DOHH2 (cell line): ENCODE measurements around the gene ICE1.

Experiments
- H3F3A ChIP-seq: fragments of 200-600 bp; sonication (generic), shearing (Covaris generic); 2 replicates; pipeline ENCODE4 v1.6.0; 2016; ENCODE audit warnings: antibody characterized with exemption, mild to moderate bottlenecking; ENCODE audit not compliant: control insufficient read depth, insufficient read depth
- H3K27ac ChIP-seq: fragments of 200-600 bp; sonication (generic); 2 replicates; pipeline ENCODE4 v1.5.1; 2014; ENCODE audit warnings: low read depth, mild to moderate bottlenecking, low read length, moderate library complexity
- H3K27me3 ChIP-seq: fragments of 200-600 bp; sonication (generic); 2 replicates; pipeline ENCODE4 v1.6.1; 2014; ENCODE audit warnings: mild to moderate bottlenecking, low read length, mixed read lengths; ENCODE audit not compliant: control insufficient read depth
- H3K36me3 ChIP-seq: fragments of 200-600 bp; sonication (generic); 2 replicates; pipeline ENCODE4 v1.6.1; 2014; ENCODE audit warnings: mild to moderate bottlenecking, low read length, moderate library complexity, mixed read lengths; ENCODE audit not compliant: control insufficient read depth
- H3K4me1 ChIP-seq: fragments of 200-600 bp; sonication (generic); 2 replicates; pipeline ENCODE4 v1.6.1; 2014; ENCODE audit warnings: mild to moderate bottlenecking, low read length, mixed read lengths; ENCODE audit not compliant: control insufficient read depth
- H3K4me2 ChIP-seq: fragments of 200-600 bp; sonication (generic); 2 replicates; pipeline ENCODE4 v1.6.0; 2014; ENCODE audit warnings: mild to moderate bottlenecking, low read length, moderate library complexity
- H3K4me3 ChIP-seq: fragments of 200-600 bp; sonication (generic); 2 replicates; pipeline ENCODE4 v1.5.1; 2014; ENCODE audit warnings: mild to moderate bottlenecking, low read length, mixed read lengths
- H3K79me2 ChIP-seq: fragments of 200-600 bp; sonication (generic); 2 replicates; pipeline ENCODE4 v1.6.1; 2014; ENCODE audit warnings: mild to moderate bottlenecking, low read length, mixed read lengths; ENCODE audit not compliant: control insufficient read depth
- H3K9me2 ChIP-seq: fragments of 200-600 bp; sonication (generic); replicated peaks from 2 replicates; pipeline ENCODE4 v1.6.1; 2014; ENCODE audit warnings: mild to moderate bottlenecking, low read length, mixed read lengths; ENCODE audit not compliant: control insufficient read depth
- H3K9me3 ChIP-seq: fragments of 200-600 bp; sonication (generic); 2 replicates; pipeline ENCODE4 v1.6.1; 2014; ENCODE audit warnings: antibody characterized with exemption, low read length, mixed read lengths; ENCODE audit not compliant: control insufficient read depth, insufficient read depth
- H4K20me1 ChIP-seq: fragments of 200-600 bp; sonication (generic); 2 replicates; pipeline ENCODE4 v1.6.0; 2014; ENCODE audit warnings: low read depth, mild to moderate bottlenecking, antibody characterized with exemption, low read length, moderate library complexity; ENCODE audit not compliant: control insufficient read depth, insufficient read depth
- EZH2phosphoT487 ChIP-seq: fragments of 200-600 bp; sonication (generic); IDR thresholded peaks from 2 replicates; pipeline ENCODE4 v1.6.1; 2017; ENCODE audit warnings: borderline replicate concordance, mild to moderate bottlenecking, antibody characterized with exemption, low read length, moderate library complexity, mixed read lengths
- TF ChIP-seq, protein P1 (sequence below): fragments of 200-600 bp; sonication (generic); IDR thresholded peaks from one replicate; pipeline ENCODE4 v1.5.1; 2014; ENCODE audit warnings: antibody characterized with exemption, mild to moderate bottlenecking, low read depth, low read length; ENCODE audit not compliant: poor library complexity, severe bottlenecking

Gene ICE1

GRCh38 chr5:5483880-5484598 lies 61.6 kb downstream of the ICE1 start:
- peaks cover 13% of the 10 kb centered on the region for H3K4me1 ChIP-seq
- no peak overlapping the region for H3K27ac ChIP-seq
- TF ChIP-seq, protein P1, sequence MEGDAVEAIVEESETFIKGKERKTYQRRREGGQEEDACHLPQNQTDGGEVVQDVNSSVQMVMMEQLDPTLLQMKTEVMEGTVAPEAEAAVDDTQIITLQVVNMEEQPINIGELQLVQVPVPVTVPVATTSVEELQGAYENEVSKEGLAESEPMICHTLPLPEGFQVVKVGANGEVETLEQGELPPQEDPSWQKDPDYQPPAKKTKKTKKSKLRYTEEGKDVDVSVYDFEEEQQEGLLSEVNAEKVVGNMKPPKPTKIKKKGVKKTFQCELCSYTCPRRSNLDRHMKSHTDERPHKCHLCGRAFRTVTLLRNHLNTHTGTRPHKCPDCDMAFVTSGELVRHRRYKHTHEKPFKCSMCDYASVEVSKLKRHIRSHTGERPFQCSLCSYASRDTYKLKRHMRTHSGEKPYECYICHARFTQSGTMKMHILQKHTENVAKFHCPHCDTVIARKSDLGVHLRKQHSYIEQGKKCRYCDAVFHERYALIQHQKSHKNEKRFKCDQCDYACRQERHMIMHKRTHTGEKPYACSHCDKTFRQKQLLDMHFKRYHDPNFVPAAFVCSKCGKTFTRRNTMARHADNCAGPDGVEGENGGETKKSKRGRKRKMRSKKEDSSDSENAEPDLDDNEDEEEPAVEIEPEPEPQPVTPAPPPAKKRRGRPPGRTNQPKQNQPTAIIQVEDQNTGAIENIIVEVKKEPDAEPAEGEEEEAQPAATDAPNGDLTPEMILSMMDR = no peak
- TF ChIP-seq EZH2phosphoT487 = no peak
- no peaks in the 10 kb centered on the region for H3K27me3 ChIP-seq
- peaks cover 8% of the 10 kb centered on the region for H3K36me3 ChIP-seq
- H3K4me3 ChIP-seq = no peak overlapping the region
- no peaks in the 10 kb centered on the region for H3K9me2 ChIP-seq
- no peak overlapping the region for H3K4me2 ChIP-seq
- no peaks in the 10 kb centered on the region for H3K79me2 ChIP-seq
- H4K20me1 ChIP-seq = no peaks in the 10 kb centered on the region
- no peaks in the 10 kb centered on the region for H3F3A ChIP-seq
- H3K9me3 ChIP-seq = no peaks in the 10 kb centered on the region

GRCh38 chr5:5486122-5486521 lies 63.6 kb downstream of the ICE1 start:
- TF ChIP-seq EZH2phosphoT487 = no peak
- TF ChIP-seq, protein P1 = no peak
- no peaks in the 10 kb centered on the region for H3K27me3 ChIP-seq
- H4K20me1 ChIP-seq = no peaks in the 10 kb centered on the region
- H3K79me2 ChIP-seq = no peaks in the 10 kb centered on the region
- no peak overlapping the region for H3K4me3 ChIP-seq
- H3K4me1 ChIP-seq = peaks cover 4% of the 10 kb centered on the region
- no peaks in the 10 kb centered on the region for H3K9me2 ChIP-seq
- H3K36me3 ChIP-seq = peaks cover 13% of the 10 kb centered on the region
- no peaks in the 10 kb centered on the region for H3F3A ChIP-seq
- H3K9me3 ChIP-seq = no peaks in the 10 kb centered on the region
- no peak overlapping the region for H3K27ac ChIP-seq
- no peak overlapping the region for H3K4me2 ChIP-seq

DNA sequence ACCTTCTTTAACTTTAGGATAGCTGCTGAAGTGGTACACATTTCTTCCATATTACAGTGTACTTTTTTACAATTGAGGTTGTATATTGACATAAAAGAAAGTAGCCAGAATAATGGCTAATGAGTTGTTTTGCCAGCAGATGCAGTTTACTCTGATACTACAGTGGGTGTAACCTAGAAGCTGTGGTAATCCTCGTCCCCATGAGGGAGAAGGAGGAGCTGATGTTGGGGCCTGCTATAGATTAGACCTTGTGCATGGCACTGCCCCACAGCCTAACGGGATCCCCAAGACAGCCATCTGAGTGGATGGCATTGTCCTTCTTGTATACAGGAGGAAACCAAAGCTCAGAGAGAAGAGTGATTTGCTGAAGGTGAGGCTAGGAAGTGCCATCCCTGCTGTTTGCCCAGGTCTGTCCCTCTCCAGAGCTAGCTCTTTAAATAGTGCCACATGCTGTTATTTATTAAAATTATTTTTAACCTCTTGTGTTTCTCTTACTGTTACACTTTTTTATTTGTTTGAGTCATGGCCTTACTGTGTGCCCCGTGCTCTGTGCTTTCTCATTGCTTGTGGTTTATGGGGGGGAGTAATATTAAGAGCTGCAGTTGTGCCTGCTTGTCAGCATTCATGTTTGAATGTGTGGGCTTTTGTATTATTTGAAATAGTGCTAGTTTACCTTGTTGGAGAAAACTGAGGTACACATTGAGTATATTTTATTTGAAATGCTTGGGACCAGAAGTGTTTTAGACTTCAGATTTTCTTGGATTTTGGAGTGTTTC lies 65.3 kb downstream of the ICE1 start:
- Histone ChIP-seq H3K9me2 (no peaks in the 10 kb centered on the region), H4K20me1 (no peaks in the 10 kb centered on the region), H3K27ac (no peak overlapping the region), H3K4me2 (no peak overlapping the region), H3K4me1 (peaks cover 4% of the 10 kb centered on the region), H3K4me3 (no peak overlapping the region), H3K27me3 (no peaks in the 10 kb centered on the region), H3K79me2 (no peaks in the 10 kb centered on the region), H3K36me3 (peaks cover 10% of the 10 kb centered on the region), H3K9me3 (no peaks in the 10 kb centered on the region), H3F3A (no peaks in the 10 kb centered on the region)
- no peak for TF ChIP-seq EZH2phosphoT487
- TF ChIP-seq, protein P1 = no peak
